GM11168 (cell line): ENCODE measurements around the gene FAM20A.

Experiments
- in situ Hi-C: fragments of 300-500 bp; cut with MboI; formaldehyde crosslinking; loops from one replicate; pipeline ENCODE4 v1.12.0; 2022; ENCODE audit warnings: low sequenced_read_pairs; ENCODE audit not compliant: unreplicated experiment

FAM20A gene

DNA sequence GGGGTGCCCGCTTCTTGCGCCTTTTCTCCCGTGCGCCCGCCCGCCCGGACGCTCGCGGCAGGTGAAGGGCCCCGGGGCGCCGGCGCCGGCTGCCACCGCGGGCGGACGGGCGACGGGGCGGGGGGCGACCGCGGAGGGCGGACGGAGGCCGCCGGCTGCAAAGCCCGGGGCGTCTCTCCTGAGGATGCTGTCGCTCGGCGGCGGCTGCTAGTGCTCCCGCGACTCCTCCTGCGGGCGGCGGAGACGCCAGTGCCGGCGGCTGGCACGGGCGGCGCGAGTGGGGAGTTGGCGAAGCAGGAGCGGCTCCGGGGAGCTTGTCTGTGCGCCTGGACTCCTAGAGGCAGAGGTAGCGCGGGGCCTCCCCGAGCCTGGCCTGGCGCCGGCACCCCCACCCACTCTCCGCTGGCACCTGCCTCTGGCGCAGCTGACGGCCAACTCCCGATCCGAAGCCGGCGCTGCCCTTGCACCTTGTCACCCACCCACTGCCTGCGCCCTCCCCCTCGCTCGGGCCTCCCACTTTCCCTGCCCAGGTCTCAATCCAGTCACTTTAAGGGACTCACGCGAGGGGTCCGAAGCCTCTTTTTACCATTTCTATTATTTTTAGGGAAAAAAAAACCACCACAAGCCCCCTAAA is at the start of gene FAM20A:
TSS of gene FAM20A (minus strand) at position 437 of the 634 bp plus-strand sequence. CDS start 701 bp downstream, outside the sequence.
- in situ Hi-C loops: no loop called here

DNA sequence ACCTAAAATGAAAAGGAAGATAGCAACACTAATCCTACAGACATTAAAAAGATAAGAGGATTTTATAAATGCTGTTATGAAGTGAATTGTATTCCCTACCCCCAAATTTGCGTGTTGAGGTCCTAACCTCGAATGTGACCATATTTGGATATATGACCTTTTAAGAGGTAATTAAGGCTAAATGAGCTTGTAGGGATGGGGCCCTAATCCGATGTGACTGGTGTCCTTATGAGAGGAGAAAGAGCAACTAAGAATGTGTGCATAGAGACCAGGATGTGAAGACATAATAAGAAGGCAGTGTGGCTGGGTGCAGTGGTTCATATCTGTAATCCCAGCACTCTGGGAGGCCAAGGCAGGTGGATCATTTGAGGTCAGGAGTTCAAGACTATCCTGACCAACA is 48.2 kb upstream of the FAM20A start:
- in situ Hi-C loops: no loop called here

DNA sequence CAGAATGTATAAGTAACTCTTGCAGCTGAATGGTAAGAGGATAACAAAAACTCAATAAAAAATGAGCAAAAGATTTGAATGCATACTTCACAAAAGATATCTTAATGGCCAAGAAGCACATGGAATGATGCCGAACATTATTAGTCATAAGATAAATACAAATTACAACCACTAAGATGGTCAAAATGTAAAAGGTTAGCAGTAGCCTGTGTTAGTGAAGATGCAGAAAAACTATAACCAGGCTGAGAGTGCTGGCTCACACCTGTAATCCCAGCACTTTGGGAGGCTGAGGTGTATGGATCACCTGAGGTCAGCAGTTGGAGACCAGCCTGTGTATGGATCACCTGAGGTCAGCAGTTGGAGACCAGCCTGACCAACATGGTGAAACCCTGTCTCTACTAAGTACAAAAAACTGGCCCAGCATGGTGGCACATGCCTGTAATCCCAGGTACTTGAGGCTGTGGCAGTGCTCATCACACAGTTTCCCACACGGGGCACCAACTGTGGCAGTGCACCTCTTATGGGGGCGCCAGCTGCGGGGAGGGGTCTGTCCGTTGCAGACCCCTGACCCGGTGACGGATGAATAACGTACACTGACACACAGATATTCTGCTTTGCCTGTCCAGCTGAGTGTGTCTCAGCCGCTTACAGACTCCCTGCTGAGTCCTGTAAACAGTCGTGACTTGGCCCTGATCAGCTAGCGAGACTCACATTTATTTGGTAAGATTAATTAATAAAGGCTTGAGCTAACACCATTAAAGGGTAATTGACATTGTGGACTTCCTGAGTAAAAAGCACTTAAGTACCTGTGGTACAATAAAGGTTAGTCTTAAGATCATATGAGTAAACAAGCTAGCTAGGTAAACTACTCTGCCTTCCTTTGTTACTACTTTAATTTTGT is 45.7 kb upstream of the FAM20A start:
- in situ Hi-C loops: no loop called here

DNA sequence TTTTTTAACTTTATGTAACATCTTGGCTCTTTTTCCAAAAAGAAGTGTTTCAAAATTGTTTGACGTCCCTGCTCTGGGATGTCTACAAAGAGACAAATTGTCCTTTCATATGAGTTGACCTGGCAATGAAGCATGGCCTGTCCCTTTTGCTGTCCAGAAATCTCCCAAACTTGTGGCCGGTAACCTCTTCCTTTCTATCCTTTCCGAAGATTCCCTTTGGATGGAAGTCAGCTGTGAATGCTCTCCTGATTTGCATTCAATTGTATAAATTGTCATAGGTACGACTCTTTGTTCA is 40.9 kb upstream of the FAM20A start:
- in situ Hi-C loops: no loop called here

DNA sequence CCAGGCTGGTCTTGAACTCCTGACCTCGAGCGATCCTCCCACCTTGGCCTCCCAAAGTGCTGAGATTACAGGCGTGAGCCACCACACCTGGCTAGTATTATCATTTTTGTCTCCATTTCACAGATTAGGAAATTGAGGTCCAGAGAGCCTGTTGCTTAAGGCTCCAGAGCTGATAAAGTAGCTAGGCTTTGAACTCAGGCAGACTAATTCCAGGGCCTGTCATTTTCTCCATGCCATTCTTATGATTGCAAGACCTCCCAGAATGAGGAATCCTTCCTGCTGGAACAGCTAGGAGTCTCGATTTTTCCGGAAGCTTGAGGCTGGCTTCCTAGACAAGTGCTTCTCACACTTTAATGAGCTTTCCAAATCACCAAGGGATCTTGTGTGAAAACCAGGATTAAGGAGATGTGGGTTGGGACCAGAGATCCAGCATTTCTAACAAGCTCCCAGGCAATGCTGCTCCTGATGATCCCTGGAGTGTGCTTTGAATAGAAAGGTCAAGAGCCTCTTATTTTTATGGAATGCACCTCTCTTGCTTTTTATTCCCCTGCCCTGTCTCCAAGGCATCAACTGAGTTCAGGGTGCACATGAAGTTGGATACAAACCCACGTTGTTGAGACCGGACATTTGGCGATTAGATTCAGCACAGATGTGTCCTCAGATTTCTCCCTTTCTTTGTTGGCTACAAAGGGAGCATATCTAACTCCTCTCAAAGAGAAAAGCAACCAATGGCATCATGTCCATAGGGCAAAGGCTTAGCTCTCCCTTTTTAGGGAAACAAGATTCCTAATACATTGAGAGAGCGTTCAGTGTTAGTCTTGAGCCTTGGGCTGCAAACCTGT is 40.3 kb upstream of the FAM20A start:
- in situ Hi-C loops: no loop called here

DNA sequence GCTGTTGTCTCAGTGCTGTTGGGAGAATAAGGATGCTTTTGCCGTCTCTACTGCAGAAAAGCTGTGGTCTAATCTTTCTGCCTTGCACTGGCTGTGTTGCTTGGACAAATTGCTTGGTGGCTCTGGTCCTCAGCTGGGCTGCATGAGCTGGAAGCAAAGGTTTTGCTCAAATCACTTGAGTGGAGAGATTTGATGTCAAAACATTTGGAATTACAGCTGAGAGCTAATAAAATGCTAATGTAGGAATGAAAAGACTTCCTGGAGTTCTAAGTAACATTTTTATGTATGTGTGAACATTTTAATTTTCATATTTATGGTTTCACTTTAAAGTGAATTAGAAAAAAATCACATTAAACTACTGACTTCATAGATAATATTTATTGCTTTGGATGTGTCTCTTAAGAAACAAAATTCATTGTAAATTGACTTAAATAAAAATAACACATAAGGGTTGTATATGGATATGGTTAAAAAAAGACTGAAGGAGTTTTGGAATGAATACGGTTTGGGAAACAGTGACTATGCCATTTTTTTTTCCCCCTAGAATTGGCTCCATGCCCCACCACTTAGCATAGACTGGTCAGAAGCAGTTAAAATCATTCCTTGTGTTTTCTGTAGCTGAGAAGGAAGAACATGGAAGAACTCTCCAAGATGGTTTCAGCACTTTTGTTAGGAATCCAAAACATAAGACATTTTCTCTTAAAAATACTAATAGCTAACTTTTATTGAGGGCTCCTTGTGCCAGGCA is 39.2 kb upstream of the FAM20A start:
- in situ Hi-C loops: no loop called here

DNA sequence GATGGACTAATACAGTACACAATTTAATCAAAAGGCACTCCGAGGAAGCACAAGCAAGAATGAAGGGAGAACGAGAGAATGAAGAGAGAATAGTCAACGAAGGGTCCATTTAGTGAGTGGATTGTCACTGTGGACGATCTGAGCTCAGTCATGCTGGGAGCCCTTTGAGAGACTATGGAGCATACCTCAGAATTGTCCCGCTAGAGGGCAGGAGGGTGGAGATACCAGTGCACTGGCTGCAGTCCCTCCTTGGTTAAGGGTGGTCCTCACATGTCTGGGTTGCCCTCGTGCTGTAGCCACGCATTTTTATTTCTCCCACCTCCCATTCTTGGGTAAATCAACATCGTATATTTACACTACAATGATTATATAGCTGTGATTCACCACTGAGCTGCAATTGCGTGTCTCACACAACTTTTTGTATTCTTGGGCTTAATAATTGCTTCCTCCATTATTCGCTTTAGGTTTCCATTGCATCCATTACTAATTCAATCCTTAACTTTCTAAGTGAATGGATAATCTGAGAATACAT is 33.2 kb upstream of the FAM20A start:
- in situ Hi-C loops: no loop called here

DNA sequence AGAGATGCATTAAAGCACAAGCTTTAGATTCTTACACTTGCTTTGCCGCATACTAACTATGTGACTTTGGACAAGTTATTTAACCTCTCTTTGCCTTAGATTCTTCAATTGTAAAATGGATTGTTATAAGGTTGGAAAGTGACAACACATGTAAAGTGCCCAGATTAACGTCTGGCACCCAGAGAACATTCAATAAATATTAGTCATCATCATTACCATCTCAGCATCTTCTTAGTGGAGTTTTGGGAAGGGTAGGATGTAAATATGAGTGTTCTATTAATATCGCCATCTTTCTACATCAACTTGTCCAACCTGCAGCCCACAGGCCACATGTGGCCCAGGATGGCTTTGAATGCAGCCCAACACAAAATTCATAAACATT is 27.4 kb upstream of the FAM20A start:
- in situ Hi-C loops: no loop called here

DNA sequence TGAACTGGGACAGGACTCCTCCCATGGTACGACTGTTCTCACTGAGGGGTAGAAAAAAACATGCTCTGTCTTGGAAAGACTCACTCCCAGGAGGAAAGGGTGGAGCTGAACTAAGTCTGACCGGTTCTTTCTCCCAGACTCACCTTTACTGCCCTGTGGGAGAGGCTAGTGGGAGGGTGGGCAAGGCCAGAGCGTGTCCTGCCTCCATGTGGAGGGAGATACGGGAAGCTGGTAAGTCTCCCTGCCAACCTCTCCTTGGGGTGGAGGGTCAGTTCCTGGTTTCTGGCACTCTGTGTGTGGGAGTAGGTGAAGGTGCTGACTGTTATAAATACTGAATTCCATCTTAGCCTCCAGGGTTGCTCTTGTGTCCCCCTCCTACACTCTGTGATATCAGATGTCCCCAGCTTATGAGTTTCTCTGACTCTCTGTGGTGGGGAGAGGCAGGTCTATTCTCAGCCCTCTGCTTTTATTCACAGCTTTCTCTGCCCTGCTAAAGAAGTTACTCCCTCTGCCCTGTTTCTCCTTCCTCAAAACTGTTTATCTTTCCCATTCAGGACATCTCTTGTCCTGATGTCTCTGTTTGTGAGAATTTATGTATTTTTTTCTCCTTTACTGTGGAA is 26.9 kb upstream of the FAM20A start:
- in situ Hi-C loops: no loop called here

DNA sequence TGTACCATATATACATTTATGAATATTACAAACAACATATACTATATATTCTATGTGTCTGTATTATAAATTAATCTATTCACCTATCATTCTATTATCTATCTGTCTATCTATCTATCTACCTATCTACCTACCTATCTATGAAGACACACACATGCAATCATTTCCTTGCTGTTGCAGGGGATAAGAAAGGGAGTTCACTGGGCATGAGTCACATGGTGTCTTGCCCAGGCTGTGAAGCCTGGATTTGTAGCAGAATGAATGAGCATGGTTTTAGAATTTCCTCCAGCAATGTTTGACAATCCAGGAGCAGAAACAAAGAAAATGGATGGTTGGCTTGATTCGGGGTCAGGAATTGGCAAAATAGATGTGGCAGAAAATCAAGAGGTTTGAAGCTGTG is 23.2 kb upstream of the FAM20A start:
- in situ Hi-C loops: no loop called here

DNA sequence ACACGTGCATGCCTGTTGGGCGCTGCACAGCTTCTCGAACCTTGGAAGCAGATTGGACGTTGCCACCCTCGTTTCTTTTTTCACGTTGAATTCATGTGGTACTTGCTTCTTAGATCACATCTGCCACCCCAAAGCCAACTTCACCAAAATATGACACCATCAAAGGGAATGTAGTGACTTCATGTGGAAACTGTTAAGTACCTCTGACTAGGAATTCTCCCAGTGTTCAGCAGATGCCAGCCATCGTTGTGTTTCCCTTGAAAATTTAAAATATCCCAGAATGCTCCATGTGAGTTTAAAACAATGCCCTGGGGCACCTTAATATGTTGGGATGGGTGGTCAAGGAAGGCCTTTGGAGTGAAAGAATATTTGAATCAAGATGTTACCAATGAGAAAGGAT is 22.6 kb upstream of the FAM20A start:
- in situ Hi-C loops: no loop called here

DNA sequence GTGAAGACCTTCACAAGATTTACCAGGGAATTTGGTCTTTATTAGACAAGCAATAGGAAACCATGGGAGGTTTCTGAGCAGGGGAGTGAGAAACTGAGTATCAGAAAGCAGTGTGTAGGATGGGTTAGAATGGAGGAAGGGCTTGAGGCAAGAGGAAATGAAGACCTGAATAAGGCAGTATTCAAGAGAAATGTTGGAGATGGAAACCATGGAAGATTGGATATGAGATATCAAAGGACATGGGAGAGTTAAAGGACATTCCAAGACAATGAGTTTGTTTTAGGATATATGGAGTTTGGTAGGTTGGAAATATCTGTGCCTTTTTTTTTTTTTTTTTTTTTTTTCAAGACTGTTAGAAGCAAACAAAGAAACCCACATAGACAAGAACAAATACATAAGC is 21.3 kb upstream of the FAM20A start:
- in situ Hi-C loops: no loop called here

DNA sequence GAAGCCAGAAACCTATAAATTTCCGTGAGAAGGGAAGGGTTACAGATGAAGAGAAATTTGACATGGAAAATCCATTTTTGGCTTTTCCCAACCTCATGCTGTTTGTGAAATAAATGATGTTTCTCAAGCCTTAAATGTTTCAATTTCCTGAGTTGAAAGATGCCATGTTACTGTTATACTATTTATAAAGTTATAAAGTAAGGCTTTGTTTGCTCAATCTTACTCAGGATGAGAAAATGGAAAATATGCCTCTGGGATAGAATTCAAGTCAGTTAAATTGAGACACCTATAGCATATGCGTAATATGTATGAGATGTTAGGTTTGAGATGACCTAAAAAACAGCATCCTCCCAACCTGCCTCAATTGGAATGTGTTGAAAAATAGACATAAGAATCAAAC is 19.9 kb upstream of the FAM20A start:
- in situ Hi-C loops: no loop called here

DNA sequence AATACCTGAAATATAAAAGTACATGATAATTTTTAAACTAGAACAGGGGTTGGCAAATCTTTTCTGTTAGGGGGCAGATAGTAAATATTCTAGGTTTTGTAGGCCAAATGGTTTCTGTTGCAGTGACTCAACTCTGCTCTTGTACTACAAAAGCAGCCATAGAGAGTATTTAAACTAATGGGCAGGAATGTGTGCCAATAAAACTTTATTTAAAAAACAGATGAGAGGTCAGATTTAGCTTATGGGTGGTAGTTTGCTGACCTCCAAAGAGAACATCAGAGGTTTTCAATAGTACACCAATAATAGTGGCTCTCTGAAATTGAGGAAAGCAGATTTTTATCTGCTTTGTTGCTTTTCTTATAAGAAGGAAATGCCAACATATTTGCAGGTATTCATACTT is 15.2 kb upstream of the FAM20A start:
- in situ Hi-C loops: no loop called here

DNA sequence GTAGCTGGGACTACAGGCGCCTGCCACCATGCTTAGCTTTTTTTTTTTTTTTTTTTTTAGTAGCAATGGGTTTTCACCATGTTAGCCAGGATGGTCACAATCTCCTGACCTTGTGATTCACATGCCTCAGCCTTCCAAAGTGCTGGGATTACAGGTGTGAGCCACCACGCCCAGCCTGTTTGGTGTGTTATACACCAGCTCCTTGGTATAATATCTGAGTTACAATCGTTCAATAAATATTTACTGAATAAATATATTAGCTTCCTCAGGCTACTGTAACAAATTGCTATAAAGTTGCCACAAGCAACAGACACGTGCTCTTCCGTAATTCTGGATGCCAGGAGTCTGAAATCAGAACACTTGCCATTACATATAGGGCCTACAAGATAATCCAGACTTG is 13.6 kb upstream of the FAM20A start:
- in situ Hi-C loops: no loop called here

DNA sequence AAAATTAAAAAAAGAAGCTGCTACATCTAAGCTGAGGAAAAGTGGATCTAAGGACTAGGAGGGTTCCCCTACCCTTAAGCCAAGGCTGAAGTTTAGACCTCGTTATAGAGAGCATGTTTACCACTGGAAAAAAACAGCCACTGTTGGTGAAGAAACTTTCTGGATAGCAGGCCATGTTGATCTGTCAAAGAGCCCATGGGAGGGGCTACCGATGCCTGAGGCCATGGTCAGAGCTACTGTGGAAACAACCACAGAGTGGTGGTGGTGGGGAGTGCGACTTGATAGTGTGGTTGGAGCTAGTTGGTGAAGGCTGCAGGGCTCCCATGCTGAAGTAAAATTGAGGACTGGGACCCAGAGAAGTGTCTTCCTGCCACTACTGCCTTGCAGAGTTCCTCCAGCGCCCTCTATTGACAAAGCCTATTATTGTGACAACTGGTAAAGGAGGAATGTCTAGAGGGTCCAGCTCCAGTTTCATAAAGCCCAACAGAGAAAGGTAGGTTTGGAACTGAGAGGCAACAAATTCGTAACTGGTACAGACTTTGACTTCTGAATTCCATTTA is 12.7 kb upstream of the FAM20A start:
- in situ Hi-C loops: no loop called here

DNA sequence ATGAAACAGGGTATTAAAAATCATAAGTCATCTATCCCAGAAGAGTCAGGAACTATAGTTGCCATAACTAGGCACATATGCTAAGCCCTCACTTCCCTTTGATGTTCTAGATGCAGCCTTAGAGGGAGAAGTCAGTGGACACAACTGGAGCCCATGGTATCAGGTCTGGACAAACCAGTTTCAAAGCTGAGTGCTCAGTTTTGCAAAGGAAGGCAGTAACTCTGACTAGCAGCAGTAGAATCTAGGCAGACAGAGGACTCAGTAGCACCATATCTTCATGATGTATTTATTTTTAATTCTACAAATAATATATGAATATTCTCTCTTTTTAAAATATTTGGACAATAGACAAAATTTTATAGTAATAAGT is 11.7 kb upstream of the FAM20A start:
- in situ Hi-C loops: no loop called here

DNA sequence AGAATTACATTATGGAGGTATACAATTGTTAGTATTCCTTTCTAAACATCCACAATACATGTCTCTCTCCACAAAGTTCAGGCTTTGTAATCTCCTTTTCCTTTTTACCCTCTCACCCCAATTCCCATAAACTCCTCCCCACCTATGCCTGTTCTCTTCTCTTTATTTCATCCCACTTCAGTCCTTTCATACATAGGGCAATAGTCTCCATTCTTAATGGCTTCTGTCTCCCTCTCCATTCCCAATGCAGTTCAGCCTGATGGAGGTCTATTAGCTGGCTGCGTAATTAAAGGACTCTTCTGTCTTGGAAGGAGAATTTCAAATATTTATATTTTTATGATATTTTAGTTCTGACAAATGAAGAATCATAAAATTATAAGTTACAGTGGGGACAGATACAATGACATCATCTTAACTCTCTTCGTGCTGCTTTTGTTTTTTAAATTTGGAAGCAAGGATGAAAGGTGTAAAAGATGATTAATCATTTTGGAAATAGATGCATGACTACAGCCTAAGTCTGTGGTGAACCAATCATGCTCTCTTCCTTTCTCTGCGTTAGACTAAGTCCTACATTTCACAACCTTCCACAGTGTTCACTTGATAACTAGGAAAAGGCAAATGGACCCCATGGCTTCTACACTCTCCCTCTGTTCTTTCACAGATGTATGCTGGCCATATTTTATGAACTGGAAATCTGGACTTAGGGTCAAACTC is 11.2 kb upstream of the FAM20A start:
- in situ Hi-C loops: no loop called here
